NCI-H82 (cell line): ENCODE data around the gene SLC12A4.
A peak's percentile ranks its signal among the peaks of the same experiment; 100 is the strongest.
"Not testable (repeated sequence)": the region's sequence is repeated elsewhere in the genome, so short reads cannot be mapped to it uniquely, and the experiment has no call there.

Experiments used
- DNase-seq: peaks from one replicate; lab custom pipeline; 2025; lab: John Stamatoyannopoulos, UW

The SLC12A4 gene

DNA sequence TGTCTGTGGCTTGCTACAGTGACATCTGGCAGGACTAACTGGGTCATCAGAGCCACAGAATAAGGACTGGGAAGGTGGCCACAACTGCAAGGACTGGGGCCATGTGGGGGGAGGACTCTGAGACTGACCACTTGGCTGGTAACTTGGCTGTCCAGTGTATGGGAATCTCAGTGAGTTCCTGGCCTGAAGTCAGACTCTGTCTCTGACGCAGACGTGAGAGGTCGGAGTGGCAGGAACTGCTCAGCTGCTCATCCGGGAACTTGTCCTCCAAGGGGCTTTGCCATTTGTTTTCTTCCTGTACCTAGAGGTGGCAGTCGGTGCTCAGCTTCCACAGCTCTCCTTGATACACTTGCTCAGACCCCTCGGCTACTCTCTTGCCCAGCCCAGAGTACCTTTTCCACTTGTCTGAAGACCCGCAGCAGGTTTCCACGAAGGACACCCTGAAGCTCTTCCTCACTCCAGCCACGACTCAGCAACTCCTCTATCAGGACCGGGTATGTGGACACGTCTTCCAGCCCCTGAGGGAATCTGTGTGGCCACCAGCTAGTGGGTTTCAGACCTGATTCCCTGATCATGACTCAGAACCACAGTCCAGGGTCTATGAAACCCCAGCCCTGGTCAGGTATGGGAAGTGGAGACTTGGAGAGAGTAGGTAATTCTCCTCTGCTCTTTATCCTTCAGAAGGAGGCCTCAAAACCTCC is 19.2 kb upstream of the SLC12A4 start:
- DNase-seq, result no peak

DNA sequence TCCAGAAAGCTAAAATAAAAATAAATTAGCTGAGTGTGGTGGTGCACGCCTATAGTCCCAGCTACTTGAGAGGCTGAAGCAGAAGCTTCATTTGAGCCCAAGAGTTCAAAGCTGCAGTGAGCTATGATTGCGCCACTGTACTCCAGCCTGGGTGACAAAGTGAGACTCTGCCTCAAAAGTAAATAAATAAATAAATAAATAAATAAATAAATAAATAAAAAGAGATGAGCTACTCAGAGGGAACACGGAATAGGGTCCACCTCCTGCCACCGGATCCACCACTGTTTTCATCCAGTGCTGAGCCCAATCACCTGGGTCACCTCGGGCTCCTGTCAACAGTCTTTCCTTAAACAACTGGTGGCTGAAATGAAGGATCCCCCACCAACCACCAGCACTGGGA is 18.5 kb upstream of the SLC12A4 start:
- DNase-seq, result no peak

DNA sequence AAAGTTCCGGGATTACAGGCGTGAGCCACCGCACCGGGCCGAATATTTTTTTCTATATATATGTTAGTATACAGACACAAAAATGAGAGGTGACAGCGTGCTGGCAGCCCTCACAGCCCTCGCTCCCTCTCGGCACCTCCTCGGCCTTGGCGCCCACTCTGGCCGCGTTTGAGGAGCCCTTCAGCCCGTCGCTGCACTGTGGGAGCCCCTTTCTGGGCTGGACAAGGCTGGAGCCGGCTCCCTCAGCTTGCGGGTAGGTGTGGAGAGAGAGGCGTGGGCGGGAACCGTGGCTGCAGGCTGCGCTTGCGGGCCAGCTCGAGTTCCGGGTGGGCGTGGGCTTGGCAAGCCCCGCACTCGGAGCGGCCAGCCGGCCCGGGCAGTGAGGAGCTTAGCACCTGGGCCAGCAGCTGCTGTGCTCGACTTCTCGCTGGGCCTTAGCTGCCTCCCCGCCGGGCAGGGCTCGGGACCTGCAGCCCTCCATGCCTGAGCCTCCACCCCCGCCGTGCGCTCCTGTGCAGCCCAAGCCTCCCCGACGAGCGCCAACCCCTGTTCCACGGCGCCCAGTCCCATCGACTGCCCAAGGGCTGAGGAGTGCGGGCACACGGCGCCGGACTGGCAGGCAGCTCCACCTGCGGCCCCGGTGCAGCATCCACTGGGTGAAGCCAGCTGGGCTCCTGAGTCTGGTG is 13.7 kb upstream of the SLC12A4 start:
- no peak for DNase-seq

DNA sequence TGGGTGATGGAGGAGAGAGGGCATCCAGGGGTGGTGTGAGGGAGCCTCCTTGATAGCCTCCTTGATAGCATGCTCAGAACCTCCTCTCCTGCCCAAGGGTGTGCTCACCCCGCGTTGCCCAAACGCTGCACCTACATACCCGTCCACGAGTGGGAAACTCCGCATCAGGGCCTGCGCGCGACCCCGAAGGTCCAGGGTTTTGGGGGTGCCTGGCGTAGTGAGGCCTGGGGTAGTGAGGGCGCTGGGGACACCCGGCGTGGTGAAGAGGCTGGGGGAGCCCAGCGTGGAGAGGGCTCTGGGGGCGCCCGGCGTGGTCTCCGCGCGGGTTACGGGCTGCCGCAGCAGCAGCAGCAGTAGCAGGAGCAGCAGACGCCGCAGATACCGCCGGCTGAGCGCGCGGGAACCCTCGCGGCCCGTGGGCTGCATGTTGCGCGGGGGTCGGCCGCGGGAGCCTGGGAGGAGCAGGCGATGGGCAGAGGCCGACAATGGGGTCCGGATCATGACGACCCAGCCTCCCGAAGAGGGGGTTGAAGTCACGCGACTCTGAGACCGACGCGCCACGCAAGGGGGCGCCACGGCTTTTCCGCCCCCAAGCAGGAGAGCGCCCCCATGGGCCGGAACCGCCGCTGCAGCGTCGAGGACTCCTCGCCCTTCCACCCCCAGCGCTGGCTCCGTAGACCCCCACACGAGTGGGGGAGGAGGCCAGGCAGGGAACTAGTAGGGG is 11.7 kb upstream of the SLC12A4 start, which contains the start of gene DPEP3:
Gene DPEP3 (minus strand): TSS at position 545 of the 724 bp plus-strand sequence. CDS start 119 bp downstream, at position 426.
- no peak for DNase-seq

DNA sequence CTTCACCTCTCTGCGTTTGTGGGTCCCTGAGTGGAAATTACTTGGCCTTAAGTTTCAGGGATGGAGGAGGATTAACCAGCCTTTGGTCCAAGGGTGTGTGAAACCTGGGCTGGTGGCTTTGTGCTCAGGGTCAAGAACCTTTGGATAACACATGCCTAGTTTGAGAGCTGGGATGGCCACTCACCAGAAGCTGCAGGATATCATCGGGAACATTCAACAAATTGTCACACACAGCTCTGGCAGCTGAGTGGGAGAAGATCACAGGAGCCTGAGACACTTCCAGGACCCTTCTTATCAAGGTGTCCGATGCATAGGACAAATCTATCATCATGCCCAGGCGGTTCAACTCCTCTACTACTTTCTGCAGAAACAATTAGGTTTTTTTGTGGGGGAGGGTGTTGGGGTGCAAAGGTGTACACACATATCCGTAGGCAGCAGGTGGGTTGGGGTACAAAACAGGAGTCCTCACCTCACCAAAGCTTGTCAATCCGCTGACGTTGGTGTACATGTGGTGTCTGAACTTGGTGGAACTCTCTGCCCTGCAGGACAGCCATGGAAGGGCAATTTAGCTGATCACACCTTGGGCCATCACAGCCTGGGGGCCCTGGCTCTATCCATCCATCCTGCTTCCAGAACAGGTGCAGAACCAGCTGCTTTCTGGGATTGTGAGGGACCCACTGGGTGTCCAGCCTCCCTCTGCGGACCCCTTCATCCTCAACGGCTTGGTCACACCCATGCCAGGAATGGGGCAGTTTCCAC is 9.2 kb upstream of the SLC12A4 start:
- DNase-seq, result no peak

DNA sequence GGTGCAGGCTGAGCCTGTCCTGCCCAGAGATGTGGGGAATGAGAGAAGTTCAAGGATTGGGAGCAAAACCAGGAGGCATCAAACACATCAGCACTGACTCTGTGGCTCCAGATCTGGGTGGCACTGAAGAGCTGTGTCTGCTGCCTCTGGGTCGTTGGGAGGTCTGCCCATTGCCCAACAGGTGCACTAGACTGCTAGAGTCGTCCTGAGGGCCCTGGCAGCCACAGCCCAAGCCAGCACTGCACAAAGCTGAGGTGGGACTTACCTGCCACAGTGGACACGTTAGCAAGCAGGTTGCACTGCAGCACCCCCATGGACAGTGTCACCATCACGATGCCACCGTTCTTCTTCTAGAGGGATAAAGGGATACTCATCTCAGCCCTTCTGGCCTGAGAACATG is 8.6 kb upstream of the SLC12A4 start:
- no peak for DNase-seq

DNA sequence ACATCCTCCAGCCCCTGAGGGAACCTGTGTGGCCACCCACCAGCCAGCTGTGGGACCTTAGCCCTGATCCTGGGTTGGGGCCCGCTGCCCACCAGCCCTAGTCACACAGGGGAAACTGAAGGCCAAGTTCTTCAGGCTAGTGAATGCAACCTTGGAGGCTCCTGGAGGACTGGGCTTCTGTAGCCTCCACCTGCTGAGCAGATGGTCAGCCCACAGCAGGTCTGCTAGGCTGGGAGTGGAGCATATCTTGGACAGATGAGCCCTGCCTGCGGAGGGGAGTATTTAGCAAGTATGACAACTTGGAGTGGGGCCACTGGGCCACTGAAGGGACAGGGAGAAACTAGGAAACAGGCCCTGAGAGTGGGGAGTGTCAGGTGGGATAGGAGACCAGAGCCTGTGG is 7.8 kb upstream of the SLC12A4 start:
- no peak for DNase-seq

DNA sequence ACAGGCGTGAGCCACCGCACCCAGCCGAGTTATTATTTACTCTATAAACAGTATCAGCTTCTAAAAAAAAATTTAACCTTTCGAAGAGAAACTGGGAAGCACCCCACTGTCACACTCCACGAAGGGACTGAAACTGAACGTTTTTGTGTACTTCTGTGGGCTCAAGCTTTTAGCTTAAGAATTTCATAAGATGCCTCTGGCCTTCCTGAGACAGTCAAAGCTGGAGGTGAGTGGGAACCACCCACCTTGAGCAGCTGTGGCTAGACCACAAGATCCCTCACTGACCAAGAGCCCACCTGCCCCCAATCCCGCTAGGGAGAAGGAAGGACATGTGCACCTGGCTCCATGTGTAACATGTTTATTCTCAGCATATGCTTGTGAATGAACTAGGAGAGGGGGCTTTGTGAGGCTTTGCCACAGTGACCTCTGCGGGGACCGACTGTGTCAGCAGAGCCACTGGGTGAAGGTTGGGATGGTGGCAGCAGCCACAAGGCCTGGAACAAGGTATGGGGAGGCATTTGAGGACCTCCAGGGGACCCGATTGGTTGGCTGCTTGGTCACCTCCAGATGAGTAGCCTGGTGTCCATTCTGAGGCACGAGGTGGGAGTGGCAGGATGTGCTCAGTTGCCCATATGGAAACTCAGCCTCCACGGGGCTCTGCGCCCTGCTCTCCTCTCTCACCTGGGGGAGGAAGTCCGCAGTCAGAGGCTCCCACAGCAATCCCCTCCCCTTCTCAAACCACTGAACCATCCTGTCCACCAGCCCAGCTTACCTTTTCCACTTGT is 7.1 kb upstream of the SLC12A4 start:
- DNase-seq, result no peak

DNA sequence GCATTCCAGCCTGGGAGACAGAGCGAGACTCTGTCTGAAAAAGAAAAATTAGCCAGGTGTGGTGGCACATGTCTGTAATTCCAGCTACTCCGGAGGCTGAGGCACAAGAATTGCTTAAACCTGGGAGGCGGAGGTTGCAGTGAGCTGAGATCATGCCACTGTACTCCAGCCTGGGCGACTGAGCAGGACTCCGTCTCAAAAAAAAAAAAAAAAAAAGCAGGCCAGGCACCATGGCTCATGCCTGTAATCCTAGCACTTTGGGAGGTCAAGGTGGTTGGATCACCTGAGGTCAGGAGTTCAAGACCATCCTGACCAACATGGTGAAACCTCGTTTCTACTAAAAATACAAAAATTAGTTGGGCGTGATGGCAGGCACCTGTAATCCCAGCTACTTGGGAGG is 3.8 kb upstream of the SLC12A4 start:
- DNase-seq, result not testable (repeated sequence)

DNA sequence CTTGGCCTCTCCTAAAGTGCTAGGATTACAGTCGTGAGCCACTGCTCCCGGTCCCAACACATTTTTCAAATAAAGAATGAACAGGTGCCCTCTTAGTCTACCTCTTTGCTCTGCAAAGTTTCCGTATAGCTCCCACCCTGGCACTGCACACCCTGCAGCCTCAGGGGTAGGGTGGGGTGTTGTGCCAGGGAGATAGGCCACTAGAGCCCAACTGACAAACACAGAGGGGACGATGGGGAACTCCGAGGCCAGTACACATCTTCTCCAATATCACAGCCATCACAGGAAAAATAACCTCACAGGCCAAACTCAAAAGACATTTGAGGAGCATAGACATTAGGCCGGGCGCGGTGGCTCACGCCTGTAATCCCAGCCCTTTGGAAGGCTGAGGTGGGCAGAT is 2.7 kb upstream of the SLC12A4 start:
- DNase-seq, result no peak

DNA sequence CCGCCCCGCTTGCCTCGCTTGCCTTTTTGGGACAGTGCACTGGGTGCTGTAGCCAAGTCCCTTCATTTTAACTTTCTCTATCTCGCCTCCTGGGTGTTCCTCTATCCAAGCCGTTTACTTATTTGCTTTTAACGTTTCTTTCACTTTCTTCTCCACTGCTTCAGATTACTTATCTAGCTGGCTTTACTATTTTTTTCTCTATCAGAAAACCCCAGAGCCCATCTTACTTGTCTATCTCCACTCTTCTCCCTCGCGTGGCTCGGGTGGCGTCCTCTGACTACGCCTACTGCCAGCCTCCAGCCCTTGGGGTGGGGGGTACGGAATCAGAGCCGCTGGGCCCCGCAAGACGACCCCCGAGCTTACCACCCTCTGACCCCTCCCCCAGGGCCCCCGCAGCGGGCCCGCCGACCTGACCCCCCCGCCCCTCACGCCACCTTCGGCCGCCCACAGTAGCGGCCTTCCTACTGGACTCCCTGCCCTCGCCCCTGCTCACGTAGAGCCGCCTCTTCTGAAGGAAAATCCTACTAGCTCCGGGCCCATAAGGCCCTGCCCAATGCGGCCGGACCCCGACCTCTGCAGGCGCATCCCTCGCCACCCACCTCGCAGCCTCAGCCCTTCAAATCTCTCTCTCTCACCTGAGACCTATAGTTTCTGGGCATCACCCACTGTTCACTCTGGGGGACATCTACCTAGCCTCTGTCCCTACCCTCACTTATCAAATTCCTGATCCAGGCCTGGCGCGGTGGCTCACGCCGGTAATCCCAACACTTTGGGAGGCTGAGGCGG is 1.0 kb upstream of the SLC12A4 start:
- DNase-seq, result no peak

DNA sequence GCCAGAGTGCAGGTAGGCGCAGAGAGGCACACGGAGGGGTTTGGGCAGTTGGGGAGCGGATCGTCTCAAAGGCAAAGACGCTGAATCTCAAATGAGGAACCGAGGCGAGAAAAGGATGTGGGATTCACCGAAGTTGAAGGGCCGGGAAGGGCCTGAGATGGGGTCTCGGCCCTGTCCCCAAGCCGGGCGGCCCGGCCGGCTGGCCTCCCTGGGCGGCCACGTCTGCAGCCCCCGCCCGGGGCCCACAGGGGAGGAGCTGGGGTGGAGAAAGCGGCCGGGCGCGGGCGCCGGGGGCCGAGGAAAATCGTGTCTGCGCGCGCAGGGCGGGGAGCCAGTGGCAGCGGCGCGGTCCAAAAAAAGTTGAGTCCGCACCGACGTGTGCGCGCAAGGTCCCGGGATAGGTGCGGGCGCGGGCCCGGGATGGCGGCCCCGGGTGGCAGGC is 458 bp downstream of the SLC12A4 start:
- DNase-seq, result peak; percentile 21

DNA sequence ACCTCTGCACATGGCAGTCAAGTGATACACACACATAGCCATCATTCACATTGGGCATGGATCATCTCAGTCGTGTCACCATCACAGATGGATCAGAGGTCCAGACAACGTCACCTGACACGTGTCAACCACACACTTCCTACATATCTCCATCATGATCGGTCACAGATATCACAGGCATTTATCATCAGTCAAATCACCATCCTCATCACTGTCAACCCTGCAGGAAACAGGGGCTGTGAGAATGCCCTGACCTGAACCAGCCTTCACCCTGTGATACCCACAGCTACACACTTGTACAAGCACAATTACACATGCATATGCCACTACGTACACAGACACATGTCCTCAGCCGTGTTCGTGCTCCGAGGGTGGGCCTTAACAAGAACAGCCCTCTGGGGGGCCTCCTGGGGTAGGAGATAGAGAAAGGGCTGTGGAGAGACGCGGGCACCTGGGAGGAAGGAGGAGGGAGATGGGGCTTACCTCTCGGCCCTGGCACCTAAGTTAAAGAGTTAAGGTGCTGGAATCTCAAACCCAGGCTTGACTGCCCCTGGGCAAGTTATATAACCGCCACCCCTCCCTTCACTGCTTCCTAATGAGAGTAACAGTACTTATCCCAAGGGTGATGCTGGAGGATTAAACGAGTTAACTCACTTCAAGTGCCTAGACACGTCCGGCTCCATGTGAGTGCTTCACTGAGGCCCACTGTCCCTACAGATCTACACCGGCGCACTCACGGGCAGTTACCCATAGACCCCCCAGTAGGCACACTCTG is 1.1 kb downstream of the SLC12A4 start:
- DNase-seq, result peak; percentile 69

DNA sequence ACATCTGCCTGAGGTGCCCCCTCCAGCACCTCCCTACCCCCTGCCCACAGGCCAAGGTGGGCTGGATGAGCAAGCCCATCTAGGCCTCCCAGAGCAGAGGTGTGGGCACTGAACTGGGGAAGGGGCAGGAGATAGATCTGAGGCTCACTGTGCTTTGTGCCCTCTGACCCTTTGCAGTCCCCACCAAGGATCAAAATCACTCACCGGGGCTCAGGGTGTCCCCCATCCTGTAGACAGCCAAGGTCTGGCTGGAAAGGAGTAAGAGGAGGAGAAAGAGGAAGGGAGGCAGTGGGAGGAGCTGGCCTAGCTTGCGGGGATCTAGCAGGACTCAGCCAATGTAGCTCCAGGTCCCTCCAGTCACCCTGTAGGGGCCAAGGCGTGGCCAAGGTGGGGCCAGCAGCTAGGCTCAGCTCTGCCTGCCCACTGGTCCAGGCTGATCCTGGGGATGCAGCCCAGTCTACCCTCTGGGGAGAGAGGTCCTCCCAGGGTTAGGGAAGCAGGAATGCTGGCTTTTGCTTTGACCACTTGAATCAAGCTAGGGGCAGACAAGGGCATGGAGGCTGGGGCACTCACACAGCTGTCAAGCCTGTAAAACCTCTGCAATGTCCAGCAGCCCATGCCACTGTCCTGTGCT is 1.8 kb downstream of the SLC12A4 start:
- no peak for DNase-seq

DNA sequence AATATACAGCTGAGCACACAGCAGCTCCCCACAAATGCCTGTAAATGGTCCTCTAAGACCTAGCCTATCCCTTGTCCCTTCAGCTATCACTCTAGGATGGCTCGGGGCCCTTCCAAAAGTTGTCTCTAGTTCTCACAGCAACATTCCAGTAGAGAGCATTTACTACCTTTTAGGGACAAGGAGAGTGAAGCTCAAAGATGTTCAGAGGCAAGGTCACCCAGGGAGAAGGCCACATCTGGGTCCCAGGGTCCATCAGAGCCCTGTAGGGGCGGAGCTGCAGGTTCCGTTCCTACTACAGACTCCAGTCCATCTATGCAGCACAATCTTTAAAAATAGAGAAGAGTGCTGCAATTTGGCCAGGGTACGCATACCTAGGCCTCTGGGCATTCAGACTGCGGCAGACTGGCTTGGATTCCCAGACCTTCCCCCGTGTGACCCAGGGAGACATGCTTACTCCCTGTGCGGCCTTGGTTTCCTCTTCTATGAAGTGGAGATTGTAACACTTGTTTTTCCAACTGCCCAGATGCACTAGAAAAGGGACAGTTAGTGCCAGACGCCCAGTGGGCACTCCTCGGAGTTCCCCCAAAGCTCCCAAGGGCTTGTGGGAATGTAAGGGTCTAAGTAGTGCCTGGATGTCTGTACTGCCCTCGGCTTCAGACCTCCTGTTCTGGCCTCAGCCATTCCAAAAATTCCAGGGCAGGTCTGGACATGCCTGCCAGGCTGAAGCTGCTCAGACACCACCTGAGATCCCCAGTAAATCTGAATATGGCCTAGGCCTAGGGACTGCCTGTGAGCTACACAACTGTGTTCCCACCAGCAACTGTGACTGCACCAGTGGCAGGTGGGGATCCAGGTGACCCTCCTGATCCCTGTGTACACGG is 2.5 kb downstream of the SLC12A4 start:
- DNase-seq, result no peak

DNA sequence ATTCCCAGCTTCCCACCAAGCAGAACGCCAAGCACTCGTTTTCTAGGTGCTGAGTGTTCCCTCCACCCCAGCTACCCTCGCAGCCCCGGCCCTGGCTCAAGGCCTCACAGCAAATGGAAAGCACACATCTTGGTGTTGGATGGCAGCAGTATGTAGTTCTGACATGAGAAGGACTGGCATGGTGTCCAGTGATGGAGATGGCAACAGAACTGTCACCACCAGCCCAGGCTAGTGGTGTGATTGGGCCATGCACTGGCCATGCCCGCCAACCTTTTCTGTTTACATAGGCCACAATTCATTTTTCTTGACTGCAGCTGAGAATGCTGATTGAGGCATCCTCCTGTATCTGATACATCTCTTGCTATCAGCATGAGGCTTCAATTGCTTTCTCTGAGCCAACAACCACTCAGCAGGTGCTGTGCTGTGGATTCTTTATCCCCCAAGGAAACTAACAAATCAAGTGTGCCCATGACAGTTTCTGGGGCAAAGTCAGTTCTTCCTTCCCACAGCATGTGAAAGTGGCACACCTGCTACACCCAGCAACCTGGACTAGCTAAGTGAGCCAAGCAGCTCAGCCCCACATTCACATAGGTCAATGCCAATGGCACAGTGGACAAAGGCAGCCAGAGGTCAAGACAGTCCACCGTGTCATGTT is 3.8 kb downstream of the SLC12A4 start:
- no peak for DNase-seq

DNA sequence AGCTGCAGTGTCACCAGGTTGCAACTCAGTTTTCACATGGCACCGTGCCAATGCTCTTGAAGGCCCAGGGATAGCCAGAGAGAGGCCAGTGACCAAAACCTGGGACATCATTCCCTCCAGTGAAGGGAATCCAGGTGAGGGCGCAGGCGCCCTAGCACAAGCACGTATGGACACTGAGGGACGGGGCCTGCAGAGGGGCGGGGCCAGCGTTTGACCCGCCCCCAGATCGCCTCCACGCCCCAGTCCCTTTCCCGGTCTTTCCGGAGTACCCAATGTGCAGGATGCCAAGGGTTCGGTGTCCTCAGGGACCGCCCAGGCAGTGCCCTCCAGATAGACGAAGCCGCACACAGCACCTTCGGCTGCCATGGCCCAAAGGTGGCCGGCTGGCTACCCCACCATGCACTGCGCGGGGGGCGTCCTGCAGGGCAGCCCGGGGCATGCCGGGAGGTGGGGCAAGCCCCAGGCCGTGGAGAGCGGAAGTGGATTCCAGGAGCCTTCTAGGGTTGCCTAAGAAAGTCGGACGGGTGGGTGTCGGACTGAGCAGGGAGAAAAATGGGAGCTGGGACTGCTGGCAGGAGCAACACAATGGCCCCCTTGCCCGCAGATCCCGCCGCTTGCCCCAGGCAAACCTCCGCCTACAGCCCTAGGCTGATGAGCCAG is 4.6 kb downstream of the SLC12A4 start:
- no peak for DNase-seq
